CD4-positive, alpha-beta T cell treated with Interleukin-21 for 1 hour (primary cell): ENCODE measurements around the gene THSD7B.
"Not testable (repeated sequence)": the region's sequence is repeated elsewhere in the genome, so short reads cannot be mapped to it uniquely, and the experiment has no call there.

Experiments
- DNase-seq: peaks from one replicate; pipeline ENCODE4 v3.0.0-alpha.2; 2020

Gene THSD7B

DNA sequence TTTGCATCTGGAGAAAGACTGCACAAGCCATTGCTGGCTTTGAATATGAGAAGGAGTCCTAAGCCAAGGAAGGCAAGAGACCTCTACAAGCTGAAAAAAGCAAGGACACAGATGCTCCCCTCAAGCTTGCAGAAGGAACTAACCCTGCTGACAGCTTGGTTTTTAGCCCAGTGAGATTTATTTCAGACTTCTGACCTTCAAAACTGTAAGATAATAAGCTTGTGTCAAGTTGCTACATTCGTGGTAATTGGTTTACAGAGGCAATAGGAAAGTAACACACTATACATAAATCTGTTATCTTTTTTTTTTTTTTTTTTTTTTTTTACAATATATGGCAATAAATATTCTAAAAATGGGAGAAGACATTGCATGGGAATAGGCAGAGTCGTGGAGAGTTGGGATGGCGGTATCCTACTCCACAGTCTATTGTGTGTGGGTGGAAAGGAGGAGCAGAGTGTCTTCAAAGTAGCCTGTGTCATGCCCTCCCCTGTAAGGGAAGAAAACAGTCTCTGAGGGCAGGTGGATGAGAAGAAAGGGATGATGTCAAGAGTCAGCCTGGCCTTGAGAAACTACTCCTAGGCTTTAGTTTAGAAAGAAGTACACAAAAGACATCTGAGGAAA, 196.9 kb downstream of the THSD7B start:
- DNase-seq = no peak

DNA sequence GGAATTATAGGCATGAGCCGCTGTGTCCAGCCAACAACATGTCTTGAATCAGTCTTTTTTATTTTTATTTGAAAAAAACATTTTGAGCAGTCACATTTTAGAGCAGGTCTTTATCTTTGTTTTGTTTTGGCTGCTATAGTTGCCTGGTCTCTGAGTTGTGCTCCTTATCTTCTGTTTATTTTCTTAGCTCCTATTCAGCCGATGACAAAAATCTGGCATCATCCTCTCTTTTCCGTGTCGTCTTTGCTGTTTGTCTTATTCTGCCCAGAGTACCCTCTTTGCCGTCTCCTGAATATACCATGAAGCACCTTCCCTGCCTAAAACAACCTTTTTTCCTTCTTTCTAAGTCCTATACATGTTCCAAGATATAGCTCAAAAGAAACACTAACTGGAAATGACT, 201.1 kb downstream of the THSD7B start:
- no peak for DNase-seq

GRCh38 chr2:136980303-136980702, 215.0 kb downstream of the THSD7B start:
- DNase-seq = no peak

DNA sequence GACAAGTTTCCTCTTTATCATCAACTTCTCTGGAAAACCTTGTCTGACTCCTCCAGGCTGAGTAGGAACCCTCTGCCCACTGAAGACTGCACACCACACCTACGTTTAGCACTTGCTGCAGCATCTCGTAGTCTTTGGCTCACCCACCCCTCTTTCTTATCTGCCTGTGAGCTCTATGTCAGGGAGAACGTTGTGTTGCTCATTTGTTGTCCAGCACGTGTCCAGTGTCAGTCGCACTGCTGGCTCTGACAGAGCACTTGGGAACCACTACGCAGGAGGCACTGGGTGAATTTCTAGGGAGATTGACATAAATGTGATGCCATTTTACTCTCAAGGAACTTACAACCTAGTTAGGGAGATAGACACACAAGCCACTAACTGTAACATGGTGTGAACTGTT, 216.3 kb downstream of the THSD7B start:
- DNase-seq = not testable (repeated sequence)

GRCh38 chr2:136985044-136985443, 219.7 kb downstream of the THSD7B start:
- DNase-seq = no peak

GRCh38 chr2:136986605-136987221, 221.4 kb downstream of the THSD7B start:
- DNase-seq = no peak

GRCh38 chr2:136990316-136990715, 225.0 kb downstream of the THSD7B start:
- DNase-seq = no peak

- DNase-seq = no peak
These were observed 229.4 kb downstream of the THSD7B start for GRCh38 chr2:136994793-136995192.

DNA sequence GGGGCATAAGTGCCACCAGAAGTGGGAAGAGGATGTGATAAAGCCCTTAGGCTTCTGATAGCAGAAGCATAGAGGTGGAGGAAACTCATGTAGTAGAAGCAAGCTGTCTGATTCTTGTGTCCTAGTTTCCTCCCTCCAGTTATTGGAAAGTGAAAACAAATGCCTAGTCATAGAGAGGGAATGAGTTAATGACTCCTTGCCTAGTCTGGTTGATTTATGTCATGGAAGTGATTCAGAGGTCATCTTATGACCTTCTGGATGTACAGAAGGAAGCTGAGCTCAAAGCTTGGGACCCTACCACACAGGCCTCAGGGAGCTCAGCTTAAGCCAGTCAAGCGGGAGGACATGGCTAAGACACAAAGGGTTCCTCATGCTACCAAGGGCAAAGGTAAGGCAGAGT, 232.2 kb downstream of the THSD7B start:
- DNase-seq = no peak

DNA sequence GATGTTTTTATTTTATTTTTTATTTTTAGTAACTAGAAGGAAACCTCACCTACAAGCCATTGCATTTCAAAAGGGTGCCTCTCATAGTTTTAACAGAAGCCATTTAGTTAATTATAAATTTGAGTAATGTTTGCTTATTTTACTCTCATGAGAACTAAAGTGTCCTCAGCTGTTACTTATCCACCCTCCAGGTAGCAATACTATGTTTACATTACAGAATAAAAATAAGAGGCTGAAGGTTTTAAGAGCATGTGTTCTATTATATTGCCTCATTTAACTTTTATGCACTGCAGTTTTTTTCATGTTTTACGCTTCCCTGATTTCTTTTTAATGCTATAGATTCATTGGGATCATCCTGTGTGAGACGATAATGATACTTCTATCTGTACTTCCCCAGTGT, 235.5 kb downstream of the THSD7B start:
- no peak for DNase-seq

- DNase-seq = no peak
These were observed 237.6 kb downstream of the THSD7B start for GRCh38 chr2:137002896-137003295.

DNA sequence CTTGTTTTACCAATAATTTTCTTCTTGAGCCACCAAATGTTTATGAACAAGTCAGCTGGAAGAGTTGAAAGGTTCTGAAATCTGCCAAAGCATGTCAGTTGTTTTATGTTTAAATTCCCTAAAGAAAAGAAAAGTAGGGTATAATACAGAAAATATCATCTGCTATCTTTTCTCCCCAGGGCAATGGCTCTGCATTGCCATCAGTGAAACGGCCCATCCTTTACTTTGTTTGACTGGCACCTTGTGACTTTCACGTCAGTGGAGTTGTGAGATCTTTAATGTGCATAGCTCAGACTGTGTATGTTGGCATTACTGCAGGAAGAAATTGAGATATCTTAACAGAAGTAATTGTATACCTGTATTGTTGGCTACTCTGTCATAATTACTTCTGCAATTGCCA, 239.9 kb downstream of the THSD7B start:
- no peak for DNase-seq

- no peak for DNase-seq
These were observed 242.6 kb downstream of the THSD7B start for GRCh38 chr2:137007938-137008337.

- no peak for DNase-seq
These were observed 244.6 kb downstream of the THSD7B start for GRCh38 chr2:137009953-137010352.

DNA sequence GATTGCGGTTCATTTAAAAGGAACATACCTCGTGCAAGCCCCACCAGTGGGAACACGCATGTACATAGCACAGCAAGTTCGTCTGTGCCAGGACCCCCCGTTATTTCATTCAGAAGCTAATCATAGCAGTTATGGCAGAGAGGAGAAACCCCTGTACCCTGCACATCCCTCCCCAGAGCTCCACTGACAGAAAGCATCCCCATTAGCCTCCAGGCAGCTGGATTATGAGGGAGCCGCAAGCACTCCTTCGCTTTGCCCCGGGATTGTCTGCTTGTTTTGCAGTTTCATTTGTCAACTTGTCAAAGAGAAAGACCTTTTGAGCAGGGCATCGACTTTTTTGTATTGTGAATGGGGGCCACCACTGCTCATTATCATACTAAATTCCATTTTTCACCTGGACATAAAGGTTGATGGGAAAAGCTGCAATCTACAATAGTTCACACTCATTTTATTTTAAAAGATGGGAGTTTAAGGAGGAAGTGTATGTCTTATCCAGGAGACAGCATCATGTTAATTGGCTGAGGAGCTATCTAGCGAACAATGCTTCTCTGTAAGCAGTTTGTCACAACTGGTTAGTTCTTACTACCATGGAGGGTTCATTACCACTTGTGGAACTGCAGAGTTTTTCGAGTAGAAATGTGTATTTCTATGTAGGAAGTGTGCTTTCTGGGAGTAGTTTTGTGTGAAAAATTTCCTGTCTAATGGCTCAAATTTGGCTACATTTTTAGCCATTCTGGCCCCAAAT, 255.3 kb downstream of the THSD7B start:
- no peak for DNase-seq

DNA sequence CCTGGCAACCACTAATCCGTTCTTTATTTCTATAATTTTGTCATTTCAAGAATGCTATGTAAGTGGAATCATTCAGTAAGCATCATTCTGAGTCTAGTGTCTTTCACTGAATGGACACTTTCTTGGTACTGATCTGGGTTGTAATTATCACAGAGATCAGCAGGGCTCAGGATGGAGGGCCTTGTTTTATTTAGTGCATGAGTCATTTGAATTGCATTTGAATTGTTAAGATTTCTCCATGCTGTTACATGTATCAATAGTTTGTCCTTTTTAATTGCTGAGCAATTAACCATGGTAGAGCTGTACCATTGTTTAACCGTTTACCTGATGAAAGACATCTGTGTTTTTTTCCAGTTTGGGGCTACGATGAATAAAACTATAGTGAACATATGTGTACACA, 256.4 kb downstream of the THSD7B start:
- DNase-seq = no peak

GRCh38 chr2:137023205-137023604, 257.9 kb downstream of the THSD7B start:
- no peak for DNase-seq

GRCh38 chr2:137031731-137032130, 266.4 kb downstream of the THSD7B start:
- DNase-seq = no peak

DNA sequence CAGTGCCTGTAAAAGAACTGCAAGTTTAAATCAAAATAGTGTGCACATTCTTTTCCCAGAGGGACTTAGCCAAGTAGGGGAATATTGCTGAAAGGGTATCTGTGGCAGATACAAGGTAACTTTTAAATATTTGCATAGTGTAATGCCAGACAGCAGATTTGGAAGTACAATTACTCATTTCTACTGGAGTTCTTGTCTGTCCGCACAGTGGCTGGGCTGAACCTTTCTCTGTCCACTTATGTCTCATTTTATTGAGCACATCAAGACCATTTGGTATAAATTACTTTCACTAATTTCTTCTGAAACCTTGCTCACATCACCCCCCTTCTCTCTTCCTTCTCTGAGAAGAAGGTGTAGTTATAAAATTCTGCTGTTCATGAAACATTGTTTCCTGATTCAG, 271.3 kb downstream of the THSD7B start:
- no peak for DNase-seq

DNA sequence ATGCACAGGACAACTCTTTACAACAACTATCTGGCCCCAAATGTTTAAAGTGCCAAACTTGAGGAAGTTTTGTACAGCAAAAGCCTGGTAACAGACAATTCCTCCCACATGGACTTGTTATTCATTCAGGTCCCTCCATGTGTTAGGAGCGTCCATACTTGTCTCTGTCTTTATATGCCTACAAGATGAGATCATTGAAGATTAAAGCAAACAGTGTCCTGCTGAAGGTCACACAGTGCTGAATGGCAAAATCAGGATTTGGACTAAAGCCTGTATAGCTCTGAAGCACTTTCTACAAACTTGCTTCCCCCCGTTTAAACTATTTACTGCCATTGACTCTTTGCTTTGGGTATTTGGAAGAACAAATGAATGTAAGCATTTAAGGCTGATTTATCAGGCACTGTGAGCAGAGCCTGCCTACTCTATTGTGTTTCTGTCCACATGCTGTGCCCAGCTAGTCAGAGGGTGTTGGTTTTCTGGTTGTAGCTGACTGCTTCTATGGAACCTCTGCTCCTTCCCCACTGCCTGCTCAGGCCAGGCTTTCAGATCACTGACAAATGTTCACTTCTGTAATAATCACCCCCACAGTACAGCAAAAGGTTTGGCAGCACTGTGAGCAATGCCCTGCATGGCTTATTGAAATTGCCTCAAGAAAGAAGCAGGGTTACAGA, 274.3 kb downstream of the THSD7B start:
- no peak for DNase-seq

GRCh38 chr2:137047369-137047768, 282.0 kb downstream of the THSD7B start:
- no peak for DNase-seq

DNA sequence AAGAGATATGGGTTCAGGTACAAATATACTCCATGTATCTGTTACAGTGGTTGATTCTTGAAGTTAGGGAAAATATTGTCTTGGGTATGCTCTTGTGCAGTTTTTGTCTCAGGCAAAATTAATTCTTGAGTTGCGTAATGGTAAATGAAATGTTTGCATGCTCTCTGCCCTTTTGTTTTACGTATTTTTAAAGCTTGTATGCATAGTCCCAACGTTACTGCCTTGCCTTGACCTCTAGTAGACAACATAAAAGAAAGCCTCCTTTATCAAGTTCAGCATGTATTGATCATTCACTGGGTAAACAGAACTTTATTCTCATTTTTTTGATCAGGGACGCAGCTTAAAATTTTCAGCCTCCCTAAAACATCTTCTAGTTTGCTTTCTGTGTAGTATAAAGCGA, 283.1 kb downstream of the THSD7B start:
- DNase-seq = no peak

DNA sequence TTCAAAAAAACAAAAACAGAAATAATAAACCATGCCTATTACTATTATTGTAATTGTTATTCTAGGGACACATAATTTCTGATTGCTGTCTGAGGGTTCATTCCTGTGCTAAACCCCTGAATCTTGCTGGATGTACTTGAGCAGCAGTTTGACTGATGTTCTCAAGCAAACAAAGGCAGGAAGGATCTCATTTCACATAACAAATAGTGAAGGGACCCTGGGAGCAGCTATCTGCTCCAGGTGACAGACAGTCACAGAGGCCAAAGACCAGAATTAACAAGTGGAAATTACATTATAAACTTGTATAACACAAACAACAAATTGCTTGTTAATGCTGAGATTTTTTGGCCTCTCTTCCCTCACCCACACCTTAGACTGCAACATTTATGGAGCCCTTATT, 284.2 kb downstream of the THSD7B start:
- no peak for DNase-seq

DNA sequence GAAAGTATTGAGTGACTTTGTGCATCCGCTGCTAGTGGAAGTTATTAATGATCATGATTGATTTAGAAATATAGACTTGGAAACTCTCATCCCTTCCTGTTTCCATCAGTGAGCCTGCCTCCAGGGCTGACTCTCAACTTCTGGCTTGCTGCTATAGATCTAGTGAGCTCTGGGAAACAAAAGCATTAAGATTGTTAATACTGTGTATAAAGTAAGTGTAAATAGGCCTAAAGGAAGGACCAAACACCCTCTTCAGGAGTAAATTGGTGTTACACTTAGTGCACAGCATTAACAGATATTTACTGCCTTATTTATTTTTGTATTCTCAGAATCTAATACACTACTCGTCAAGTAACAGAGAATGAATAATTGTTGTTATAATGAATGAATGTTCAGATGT, 285.6 kb downstream of the THSD7B start:
- no peak for DNase-seq
